BLaER1 treated with 17β-estradiol and CSF1 and Interleukin-3, amounts not matched to agents 10 nM and 100 nM (cell line): ENCODE measurements around the gene PRDM16.

Experiments
- H3K27ac ChIP-seq, 11 experiments: shearing (Covaris generic); formaldehyde crosslinking; 2 replicates each; pipeline ENCODE4 v1.8.1; 2022
- H3K27me3 ChIP-seq, 11 experiments: shearing (Covaris generic); formaldehyde crosslinking; 2 replicates each; pipeline ENCODE4 v1.8.1; 2022
- H3K36me3 ChIP-seq, 11 experiments: shearing (Covaris generic); formaldehyde crosslinking; 2 replicates each; pipeline ENCODE4 v1.8.1; 2022
- H3K4me1 ChIP-seq, 10 experiments: shearing (Covaris generic); formaldehyde crosslinking; 2 replicates each; pipeline ENCODE4 v1.8.1; 2022
- H3K4me2 ChIP-seq, 11 experiments: shearing (Covaris generic); formaldehyde crosslinking; 2 replicates each; pipeline ENCODE4 v1.8.1; 2022
- H3K4me3 ChIP-seq, 10 experiments: shearing (Covaris generic); formaldehyde crosslinking; 2 replicates each; pipeline ENCODE4 v1.8.1; 2022
- H3K9ac ChIP-seq, 11 experiments: shearing (Covaris generic); formaldehyde crosslinking; 2 replicates each; pipeline ENCODE4 v1.8.1; 2022
- H3K9me3 ChIP-seq, 11 experiments: shearing (Covaris generic); formaldehyde crosslinking; replicated peaks in 1 of 11; 2 replicates each; pipeline ENCODE4 v1.8.1; 2022
- H4K20me1 ChIP-seq, 11 experiments: shearing (Covaris generic); formaldehyde crosslinking; 2 replicates each; pipeline ENCODE4 v1.8.1; 2022
- Cebpa-rat ChIP-seq, 11 experiments: shearing (Covaris generic); IDR thresholded peaks; 2 replicates each; pipeline ENCODE4 v1.8.1; 2022

The PRDM16 gene

DNA sequence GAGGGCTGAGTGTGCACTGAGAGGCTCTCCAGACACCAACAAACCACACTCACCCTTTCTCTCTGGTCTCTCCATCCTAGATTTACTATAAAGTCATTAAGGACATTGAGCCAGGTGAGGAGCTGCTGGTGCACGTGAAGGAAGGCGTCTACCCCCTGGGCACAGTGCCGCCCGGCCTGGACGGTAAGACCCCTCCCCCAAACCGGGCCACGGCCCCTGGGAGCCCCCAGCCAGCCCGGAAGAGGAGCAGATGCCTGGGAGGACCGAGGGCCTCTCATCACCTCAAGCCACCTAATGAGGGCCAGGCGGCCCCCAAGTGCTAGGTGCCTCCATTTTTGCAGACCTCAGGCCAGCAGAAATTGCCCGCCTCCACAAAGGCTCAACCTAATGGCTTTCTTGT lies 327.4 kb downstream of the PRDM16 start:
- H3K4me1 ChIP-seq = peaks cover 5 to 31% (median 24%) of the 10 kb centered on the region in 10 experiments; a peak in 17 of 20 replicates
- peaks cover 66 to 95% (median 90%) of the 10 kb centered on the region in 11 experiments for H3K27me3 ChIP-seq
- no peaks in the 10 kb centered on the region for H3K9me3 ChIP-seq
- no peak overlapping the region for H3K27ac ChIP-seq
- no peaks in the 10 kb centered on the region for H3K36me3 ChIP-seq
- H4K20me1 ChIP-seq = peaks cover 0 to 78% (median 47%) of the 10 kb centered on the region in 11 experiments; a peak in 15 of 22 replicates
- H3K4me3 ChIP-seq = no peak overlapping the region
- TF ChIP-seq Cebpa-rat (IDR thresholded peaks at IDR 0.05) = no peak
- no peak overlapping the region for H3K9ac ChIP-seq
- no peak overlapping the region for H3K4me2 ChIP-seq

- H3K27me3 ChIP-seq = peaks cover 62 to 86% (median 82%) of the 10 kb centered on the region in 11 experiments
- no peak for TF ChIP-seq Cebpa-rat (IDR thresholded peaks at IDR 0.05)
- no peaks in the 10 kb centered on the region for H3K36me3 ChIP-seq
- no peak overlapping the region for H3K9ac ChIP-seq
- peaks cover 10 to 40% (median 33%) of the 10 kb centered on the region in 10 experiments for H3K4me1 ChIP-seq
- H4K20me1 ChIP-seq = peaks cover 0 to 74% (median 39%) of the 10 kb centered on the region in 11 experiments; a peak in 15 of 22 replicates
- H3K9me3 ChIP-seq = no peaks in the 10 kb centered on the region
- no peak overlapping the region for H3K4me3 ChIP-seq
- H3K4me2 ChIP-seq = no peak overlapping the region
- H3K27ac ChIP-seq = no peak overlapping the region
These were observed 328.3 kb downstream of the PRDM16 start for GRCh38 chr1:3397311-3397710.

- peaks cover 58 to 86% (median 73%) of the 10 kb centered on the region in 11 experiments for H3K27me3 ChIP-seq
- peaks cover 0 to 74% (median 42%) of the 10 kb centered on the region in 11 experiments; a peak in 17 of 22 replicates for H4K20me1 ChIP-seq
These were observed 329.6 kb downstream of the PRDM16 start for GRCh38 chr1:3398396-3399140.

DNA sequence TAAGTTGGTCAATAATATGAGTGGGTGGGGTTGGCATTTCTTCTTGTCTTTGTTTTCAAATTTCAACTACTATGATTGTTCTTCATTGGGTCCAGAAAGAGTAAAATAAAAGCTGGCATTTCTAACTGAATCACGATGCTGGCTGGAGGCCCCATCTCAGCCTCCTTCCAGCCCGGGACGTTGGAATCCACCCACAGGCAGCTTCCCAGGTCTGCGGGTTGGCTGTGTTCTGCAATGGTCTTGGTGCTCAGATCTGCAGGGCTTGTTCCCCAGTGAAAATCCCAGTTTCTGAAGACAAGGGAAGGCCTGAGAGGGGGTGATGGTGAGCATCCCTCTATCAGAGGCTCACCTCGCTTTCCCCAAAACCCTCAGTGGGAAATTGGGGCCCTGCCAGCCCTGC lies 330.7 kb downstream of the PRDM16 start:
- Histone ChIP-seq H3K9ac (no peak overlapping the region), H3K36me3 (no peaks in the 10 kb centered on the region), H3K9me3 (no peaks in the 10 kb centered on the region), H3K27me3 (peaks cover 47 to 86% (median 71%) of the 10 kb centered on the region in 11 experiments), H4K20me1 (peaks cover 0 to 75% (median 45%) of the 10 kb centered on the region in 11 experiments; a peak in 17 of 22 replicates), H3K4me3 (no peak overlapping the region), H3K4me1 (peaks cover 19 to 48% (median 41%) of the 10 kb centered on the region in 10 experiments), H3K27ac (no peak overlapping the region), H3K4me2 (no peak overlapping the region)
- no peak for TF ChIP-seq Cebpa-rat (IDR thresholded peaks at IDR 0.05)

More at GRCh38 chr1:3398396-3399140, 329.6 kb downstream of the PRDM16 start:
- Histone ChIP-seq H3K4me1 (peaks cover 22 to 47% (median 41%) of the 10 kb centered on the region in 10 experiments), H3K36me3 (no peaks in the 10 kb centered on the region), H3K4me2 (no peak overlapping the region), H3K27ac (no peak overlapping the region), H3K9me3 (no peaks in the 10 kb centered on the region), H3K9ac (no peak overlapping the region), H3K4me3 (no peak overlapping the region)
- TF ChIP-seq Cebpa-rat (IDR thresholded peaks at IDR 0.05) = no peak

DNA sequence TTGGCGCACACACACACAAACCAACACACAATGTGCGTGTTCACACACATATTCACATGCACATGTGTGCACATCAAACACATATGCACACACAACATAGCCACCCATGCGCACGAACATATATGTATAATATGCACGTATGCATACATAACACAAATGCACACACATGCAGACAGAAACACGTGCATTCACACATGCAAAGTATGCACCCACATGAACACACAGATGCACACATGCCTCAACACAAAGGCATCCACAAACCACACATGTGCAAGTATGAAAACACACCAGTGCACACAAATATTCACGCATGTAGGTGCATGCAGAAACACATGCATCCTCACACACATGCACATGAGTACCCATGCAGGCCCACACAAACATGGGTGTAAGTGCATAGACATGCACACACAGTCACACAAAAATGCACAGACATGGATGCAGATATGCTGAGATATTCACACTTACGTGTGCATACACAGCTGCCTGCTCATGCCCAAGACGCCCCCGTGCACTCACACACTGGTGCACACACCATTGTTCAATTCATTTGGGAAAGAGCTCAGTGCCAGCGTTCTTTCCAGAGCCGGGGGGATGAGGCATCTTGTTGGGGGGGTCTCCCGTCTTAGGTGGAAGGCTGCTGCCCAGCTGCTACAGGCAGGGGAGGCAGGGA lies 332.7 kb downstream of the PRDM16 start:
- Histone ChIP-seq H3K27ac (no peak overlapping the region), H3K27me3 (peaks cover 34 to 86% (median 68%) of the 10 kb centered on the region in 11 experiments), H3K4me3 (no peak overlapping the region), H3K36me3 (no peaks in the 10 kb centered on the region), H3K4me1 (peaks cover 19 to 57% (median 52%) of the 10 kb centered on the region in 10 experiments), H3K9me3 (no peaks in the 10 kb centered on the region), H4K20me1 (peaks cover 0 to 73% (median 49%) of the 10 kb centered on the region in 11 experiments; a peak in 17 of 22 replicates), H3K9ac (no peak overlapping the region), H3K4me2 (peak overlapping the region; percentile 79 to 99 (median 91); a peak in 20 of 22 replicates)
- no peak for TF ChIP-seq Cebpa-rat (IDR thresholded peaks at IDR 0.05)

- peak overlapping the region in 5 of 11 experiments; percentile 3 to 54 (median 18); a peak in 6 of 22 replicates for H3K9ac ChIP-seq
- peaks cover 27 to 78% (median 61%) of the 10 kb centered on the region in 11 experiments for H3K27me3 ChIP-seq
- H3K4me3 ChIP-seq = peak overlapping the region in 4 of 10 experiments; percentile 14 to 49 (median 34); a peak in 7 of 20 replicates
- H3K27ac ChIP-seq = no peak overlapping the region
- H4K20me1 ChIP-seq = peaks cover 0 to 74% (median 46%) of the 10 kb centered on the region in 11 experiments; a peak in 17 of 22 replicates
- peak overlapping the region; percentile 79 to 99 (median 91) for H3K4me2 ChIP-seq
- peaks cover 19 to 59% (median 52%) of the 10 kb centered on the region in 10 experiments for H3K4me1 ChIP-seq
- H3K36me3 ChIP-seq = no peaks in the 10 kb centered on the region
- TF ChIP-seq Cebpa-rat (IDR thresholded peaks at IDR 0.05) = no peak
- no peaks in the 10 kb centered on the region for H3K9me3 ChIP-seq
These were observed 333.4 kb downstream of the PRDM16 start for GRCh38 chr1:3402258-3403010.

DNA sequence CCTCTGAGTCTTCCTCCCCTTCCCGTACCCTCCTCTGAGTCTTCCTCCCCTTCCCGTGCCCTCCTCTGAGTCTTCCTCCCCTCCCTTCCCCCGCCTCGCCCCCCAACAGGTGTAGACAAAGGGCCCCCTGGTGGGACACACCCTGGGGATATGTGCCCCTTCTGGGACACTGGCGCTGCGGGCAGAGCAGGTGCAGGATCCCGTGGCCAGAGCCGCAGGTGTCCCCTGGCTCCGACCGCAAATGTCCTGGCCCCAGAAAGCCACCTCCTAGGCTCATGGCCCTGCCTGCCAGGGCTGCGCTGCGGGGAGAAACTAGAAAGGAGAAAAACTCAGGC lies 334.0 kb downstream of the PRDM16 start:
- no peaks in the 10 kb centered on the region for H3K36me3 ChIP-seq
- peak overlapping the region in 6 of 11 experiments; percentile 13 to 54 (median 27); a peak in 5 of 22 replicates for H3K9ac ChIP-seq
- no peaks in the 10 kb centered on the region for H3K9me3 ChIP-seq
- H3K27me3 ChIP-seq = peaks cover 21 to 73% (median 55%) of the 10 kb centered on the region in 11 experiments
- H3K4me2 ChIP-seq = peak overlapping the region; percentile 79 to 99 (median 91)
- no peak overlapping the region for H3K27ac ChIP-seq
- TF ChIP-seq Cebpa-rat (IDR thresholded peaks at IDR 0.05) = no peak
- peak overlapping the region in 6 of 10 experiments; percentile 1 to 49 (median 24); a peak in 7 of 20 replicates for H3K4me3 ChIP-seq
- H3K4me1 ChIP-seq = peaks cover 19 to 59% (median 52%) of the 10 kb centered on the region in 10 experiments
- peaks cover 0 to 74% (median 42%) of the 10 kb centered on the region in 11 experiments; a peak in 17 of 22 replicates for H4K20me1 ChIP-seq

GRCh38 chr1:3403388-3404231 lies 334.6 kb downstream of the PRDM16 start:
- Histone ChIP-seq H3K27me3 (peaks cover 15 to 67% (median 49%) of the 10 kb centered on the region in 11 experiments), H3K9me3 (no peaks in the 10 kb centered on the region), H3K4me1 (peaks cover 19 to 59% (median 52%) of the 10 kb centered on the region in 10 experiments), H3K27ac (no peak overlapping the region), H4K20me1 (peaks cover 0 to 74% (median 42%) of the 10 kb centered on the region in 11 experiments; a peak in 17 of 22 replicates), H3K9ac (peak overlapping the region in 6 of 11 experiments; percentile 12 to 54 (median 32); a peak in 6 of 22 replicates), H3K36me3 (no peaks in the 10 kb centered on the region), H3K4me3 (peak overlapping the region in 6 of 10 experiments; percentile 1 to 49 (median 26); a peak in 6 of 20 replicates), H3K4me2 (peak overlapping the region; percentile 79 to 99 (median 91))
- TF ChIP-seq Cebpa-rat (IDR thresholded peaks at IDR 0.05) = no peak
